Measurements from ENCODE around the gene TLE1. TPM values are rescaled to one million over a fixed set of nuclear protein-coding genes. Genes with fewer than 3 reads are reported as not detected.

The TLE1 gene
- total RNA-seq, 1 experiment from 2014 or later = 97.7 TPM

DNA sequence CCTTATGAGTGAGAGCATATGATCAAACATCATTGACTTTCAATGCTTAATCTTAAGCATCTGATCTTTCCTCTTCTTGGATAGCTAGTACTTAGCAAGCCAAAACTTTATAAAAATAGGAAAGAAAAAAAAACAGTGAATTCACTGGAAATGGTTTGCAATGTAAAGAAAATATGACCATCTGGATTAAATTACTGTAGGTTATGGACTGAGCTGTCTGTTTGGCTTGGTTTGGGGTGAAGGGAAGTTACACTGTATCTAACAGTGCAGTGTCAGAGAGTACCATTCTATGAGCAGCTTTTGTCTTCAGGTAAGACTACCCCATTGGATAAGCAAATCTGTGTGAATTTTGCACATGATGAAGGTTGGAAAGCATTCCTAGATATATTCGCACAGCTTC is 151.4 kb downstream of the TLE1 start:
- TF ChIP-seq FOXJ3 (CRISPR knock-in tag; IDR thresholded peaks at IDR 0.05; ENCODE audit: borderline replicate concordance) = no peak
- TF ChIP-seq ZNF121 (CRISPR knock-in tag; IDR thresholded peaks at IDR 0.05) = no peak
- TF ChIP-seq, protein P1, sequence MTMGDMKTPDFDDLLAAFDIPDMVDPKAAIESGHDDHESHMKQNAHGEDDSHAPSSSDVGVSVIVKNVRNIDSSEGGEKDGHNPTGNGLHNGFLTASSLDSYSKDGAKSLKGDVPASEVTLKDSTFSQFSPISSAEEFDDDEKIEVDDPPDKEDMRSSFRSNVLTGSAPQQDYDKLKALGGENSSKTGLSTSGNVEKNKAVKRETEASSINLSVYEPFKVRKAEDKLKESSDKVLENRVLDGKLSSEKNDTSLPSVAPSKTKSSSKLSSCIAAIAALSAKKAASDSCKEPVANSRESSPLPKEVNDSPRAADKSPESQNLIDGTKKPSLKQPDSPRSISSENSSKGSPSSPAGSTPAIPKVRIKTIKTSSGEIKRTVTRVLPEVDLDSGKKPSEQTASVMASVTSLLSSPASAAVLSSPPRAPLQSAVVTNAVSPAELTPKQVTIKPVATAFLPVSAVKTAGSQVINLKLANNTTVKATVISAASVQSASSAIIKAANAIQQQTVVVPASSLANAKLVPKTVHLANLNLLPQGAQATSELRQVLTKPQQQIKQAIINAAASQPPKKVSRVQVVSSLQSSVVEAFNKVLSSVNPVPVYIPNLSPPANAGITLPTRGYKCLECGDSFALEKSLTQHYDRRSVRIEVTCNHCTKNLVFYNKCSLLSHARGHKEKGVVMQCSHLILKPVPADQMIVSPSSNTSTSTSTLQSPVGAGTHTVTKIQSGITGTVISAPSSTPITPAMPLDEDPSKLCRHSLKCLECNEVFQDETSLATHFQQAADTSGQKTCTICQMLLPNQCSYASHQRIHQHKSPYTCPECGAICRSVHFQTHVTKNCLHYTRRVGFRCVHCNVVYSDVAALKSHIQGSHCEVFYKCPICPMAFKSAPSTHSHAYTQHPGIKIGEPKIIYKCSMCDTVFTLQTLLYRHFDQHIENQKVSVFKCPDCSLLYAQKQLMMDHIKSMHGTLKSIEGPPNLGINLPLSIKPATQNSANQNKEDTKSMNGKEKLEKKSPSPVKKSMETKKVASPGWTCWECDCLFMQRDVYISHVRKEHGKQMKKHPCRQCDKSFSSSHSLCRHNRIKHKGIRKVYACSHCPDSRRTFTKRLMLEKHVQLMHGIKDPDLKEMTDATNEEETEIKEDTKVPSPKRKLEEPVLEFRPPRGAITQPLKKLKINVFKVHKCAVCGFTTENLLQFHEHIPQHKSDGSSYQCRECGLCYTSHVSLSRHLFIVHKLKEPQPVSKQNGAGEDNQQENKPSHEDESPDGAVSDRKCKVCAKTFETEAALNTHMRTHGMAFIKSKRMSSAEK (CRISPR knock-in tag; IDR thresholded peaks at IDR 0.05; ENCODE audit: borderline replicate concordance) = no peak
- TF ChIP-seq ZNF671 (CRISPR knock-in tag; IDR thresholded peaks at IDR 0.05) = no peak
- no peak for TF ChIP-seq ZNF317 (CRISPR knock-in tag; IDR thresholded peaks at IDR 0.05; ENCODE audit: borderline replicate concordance, low read depth)
- TF ChIP-seq ERG (CRISPR knock-in tag; IDR thresholded peaks at IDR 0.05) = no peak
- TF ChIP-seq SMAD3 (CRISPR knock-in tag; IDR thresholded peaks at IDR 0.05; ENCODE audit: borderline replicate concordance) = no peak
- TF ChIP-seq SMAD4 (CRISPR knock-in tag; IDR thresholded peaks at IDR 0.05) = no peak
- no peak for TF ChIP-seq GABPB1 (CRISPR knock-in tag; IDR thresholded peaks at IDR 0.05)
- TF ChIP-seq PRDM15 (CRISPR knock-in tag; IDR thresholded peaks at IDR 0.05) = no peak
- TF ChIP-seq STAT6 (CRISPR knock-in tag; conservative IDR thresholded peaks at IDR 0.05; ENCODE audit: low read depth) = no peak
- no peak for TF ChIP-seq ZSCAN18 (CRISPR knock-in tag; IDR thresholded peaks at IDR 0.05)
- no peak for TF ChIP-seq ZNF512 (CRISPR knock-in tag; IDR thresholded peaks at IDR 0.05; ENCODE audit: borderline replicate concordance)
- no peak for TF ChIP-seq CREM (CRISPR knock-in tag; IDR thresholded peaks at IDR 0.05)
- no peak for TF ChIP-seq ESRRA (CRISPR knock-in tag; IDR thresholded peaks at IDR 0.05; ENCODE audit: borderline replicate concordance)
- no peak for TF ChIP-seq SP1 (CRISPR knock-in tag; conservative IDR thresholded peaks at IDR 0.05)
- Mint-ChIP-seq H3K9me3 (no peaks in the 10 kb centered on the region), H3K27me3 (ENCODE audit: low read depth) (no peaks in the 10 kb centered on the region), H3K4me1 (peaks cover 10% of the 10 kb centered on the region), H3K36me3 (no peaks in the 10 kb centered on the region), H3K27ac (no peak overlapping the region), H3K4me3 (no peak overlapping the region)
- DNase-seq (ENCODE audit: low spot score) (no peak), ATAC-seq (no peak)
- ChIA-PET POLR2A (no interaction called here), CTCF (no interaction called here)
